GM12872 (cell line): ENCODE results near the gene UMPS.

Source experiments
- TF ChIP-seq, protein P1 (sequence below): IDR thresholded peaks from 3 replicates; pipeline ENCODE4 v1.5.1; 2011; ENCODE audit warnings: low read depth, mild to moderate bottlenecking, low read length, moderate library complexity; ENCODE audit not compliant: insufficient read depth

Gene UMPS

DNA sequence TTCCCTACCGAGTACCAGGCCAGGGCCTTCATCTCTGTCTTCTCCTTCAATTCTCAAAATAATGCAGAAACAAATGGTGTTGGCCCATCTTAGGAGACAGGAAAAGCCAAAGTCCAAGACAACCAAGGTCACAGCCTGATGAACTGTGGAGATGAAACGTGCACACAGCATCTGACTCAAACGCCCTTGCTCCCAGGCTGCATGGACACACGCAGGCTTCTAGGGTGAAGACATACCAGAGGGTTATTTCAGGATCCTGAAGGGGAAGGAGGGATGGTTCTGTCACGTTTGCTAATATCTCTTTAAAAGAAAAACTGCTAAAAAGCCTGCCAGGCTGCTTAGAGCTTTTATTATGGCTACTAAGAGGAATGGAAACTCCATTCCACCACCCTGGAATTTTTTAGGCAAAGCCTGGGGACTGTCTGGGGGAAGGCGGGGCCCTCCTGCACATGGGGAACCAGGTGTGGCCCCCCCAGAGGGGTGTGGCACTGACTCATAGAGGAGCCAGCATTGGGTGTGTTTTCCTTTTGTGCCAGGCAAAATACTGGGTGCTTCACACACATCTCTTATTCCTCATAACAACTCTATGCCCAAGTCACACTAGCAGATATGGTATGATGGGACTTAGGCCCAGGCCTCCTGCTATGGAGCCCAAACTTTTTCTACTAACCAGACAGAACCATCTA lies 62.9 kb downstream of the UMPS start:
- TF ChIP-seq, protein P1, sequence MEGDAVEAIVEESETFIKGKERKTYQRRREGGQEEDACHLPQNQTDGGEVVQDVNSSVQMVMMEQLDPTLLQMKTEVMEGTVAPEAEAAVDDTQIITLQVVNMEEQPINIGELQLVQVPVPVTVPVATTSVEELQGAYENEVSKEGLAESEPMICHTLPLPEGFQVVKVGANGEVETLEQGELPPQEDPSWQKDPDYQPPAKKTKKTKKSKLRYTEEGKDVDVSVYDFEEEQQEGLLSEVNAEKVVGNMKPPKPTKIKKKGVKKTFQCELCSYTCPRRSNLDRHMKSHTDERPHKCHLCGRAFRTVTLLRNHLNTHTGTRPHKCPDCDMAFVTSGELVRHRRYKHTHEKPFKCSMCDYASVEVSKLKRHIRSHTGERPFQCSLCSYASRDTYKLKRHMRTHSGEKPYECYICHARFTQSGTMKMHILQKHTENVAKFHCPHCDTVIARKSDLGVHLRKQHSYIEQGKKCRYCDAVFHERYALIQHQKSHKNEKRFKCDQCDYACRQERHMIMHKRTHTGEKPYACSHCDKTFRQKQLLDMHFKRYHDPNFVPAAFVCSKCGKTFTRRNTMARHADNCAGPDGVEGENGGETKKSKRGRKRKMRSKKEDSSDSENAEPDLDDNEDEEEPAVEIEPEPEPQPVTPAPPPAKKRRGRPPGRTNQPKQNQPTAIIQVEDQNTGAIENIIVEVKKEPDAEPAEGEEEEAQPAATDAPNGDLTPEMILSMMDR = no peak

DNA sequence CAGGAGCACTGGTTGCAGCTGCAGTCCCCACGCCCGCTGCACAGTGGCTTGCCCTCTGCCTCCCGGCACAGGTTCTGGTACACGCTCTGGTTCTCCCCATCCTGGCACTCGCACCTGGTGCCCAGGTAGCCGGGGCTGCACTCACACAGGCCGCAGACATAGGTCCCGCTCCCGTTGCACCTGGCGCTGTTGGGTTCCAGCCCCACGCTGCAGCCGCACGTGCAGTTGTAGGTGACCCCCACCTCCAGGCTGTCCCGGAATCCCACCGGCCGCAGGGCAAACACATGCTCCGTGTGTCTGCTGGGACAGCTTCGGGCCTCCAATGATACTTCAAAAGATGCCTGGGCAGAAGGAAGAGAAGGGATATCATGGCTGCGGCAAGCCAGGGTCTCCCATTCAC lies 66.2 kb downstream of the UMPS start:
- TF ChIP-seq, protein P1 = no peak

DNA sequence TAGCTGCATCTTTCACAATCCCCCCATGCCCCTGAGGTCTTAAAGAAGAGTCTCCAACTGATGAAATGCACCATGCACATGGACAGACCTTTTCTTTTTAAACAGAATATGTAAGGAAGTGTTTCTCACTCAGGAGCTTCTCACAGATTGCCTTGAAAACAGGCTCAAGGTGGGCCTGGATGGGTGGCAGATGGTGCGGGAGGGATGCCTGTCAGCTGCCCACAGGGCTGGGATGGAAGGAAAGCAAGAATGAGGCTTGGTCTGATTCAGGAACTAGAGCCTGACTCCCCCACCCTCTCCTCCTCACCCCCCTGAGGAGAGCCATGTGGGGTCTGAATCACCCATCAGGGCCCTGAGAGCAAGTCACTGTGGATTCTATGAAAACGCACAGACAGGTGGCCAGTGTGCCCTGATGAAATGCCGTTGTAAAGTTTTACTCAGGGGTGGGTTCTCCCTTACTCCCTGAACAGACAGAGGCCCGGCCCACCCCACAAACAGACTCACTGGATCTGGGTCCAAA lies 67.2 kb downstream of the UMPS start:
- TF ChIP-seq, protein P1 = no peak
